Measurements from ENCODE around the gene GFAP. TPM values are rescaled to one million over a fixed set of nuclear protein-coding genes. Genes with fewer than 3 reads are reported as not detected.

Gene GFAP
- total RNA-seq, 2 donors from 2014 or later, result not detected

- ATAC-seq (replicated peaks), result no peak
- no peaks in the 10 kb centered on the region for H3K36me3 Mint-ChIP-seq (ENCODE audit: low read depth)
- no peak overlapping the region for H3K4me3 Mint-ChIP-seq
- H3K4me1 Mint-ChIP-seq, result no peaks in the 10 kb centered on the region
- H3K27ac Mint-ChIP-seq, result peak overlapping the region; percentile 44
- no peaks in the 10 kb centered on the region for H3K27me3 Mint-ChIP-seq
- H3K9me3 Mint-ChIP-seq, result no peaks in the 10 kb centered on the region
These were observed 35.9 kb downstream of the GFAP start for GRCh38 chr17:44879376-44879775.

- Mint-ChIP-seq H3K27me3 (no peaks in the 10 kb centered on the region), H3K4me1 (no peaks in the 10 kb centered on the region), H3K36me3 (ENCODE audit: low read depth) (no peaks in the 10 kb centered on the region), H3K27ac (no peak overlapping the region), H3K4me3 (no peak overlapping the region), H3K9me3 (no peaks in the 10 kb centered on the region)
- ATAC-seq (replicated peaks), result no peak
These were observed 36.6 kb downstream of the GFAP start for GRCh38 chr17:44878627-44879221.

- Mint-ChIP-seq H3K4me3 (no peak overlapping the region), H3K27me3 (no peaks in the 10 kb centered on the region), H3K36me3 (ENCODE audit: low read depth) (peaks cover 14% of the 10 kb centered on the region), H3K4me1 (no peaks in the 10 kb centered on the region), H3K9me3 (no peaks in the 10 kb centered on the region), H3K27ac (no peak overlapping the region)
- ATAC-seq (replicated peaks), result no peak
These were observed 38.2 kb downstream of the GFAP start for GRCh38 chr17:44877121-44877520.

- Mint-ChIP-seq H3K27me3 (no peaks in the 10 kb centered on the region), H3K9me3 (no peaks in the 10 kb centered on the region), H3K27ac (no peak overlapping the region), H3K4me1 (no peaks in the 10 kb centered on the region), H3K36me3 (ENCODE audit: low read depth) (peaks cover 26% of the 10 kb centered on the region), H3K4me3 (no peak overlapping the region)
- no peak for ATAC-seq (replicated peaks)
These were observed 39.5 kb downstream of the GFAP start for GRCh38 chr17:44875761-44876160.

- H3K27me3 Mint-ChIP-seq, result no peaks in the 10 kb centered on the region
- no peaks in the 10 kb centered on the region for H3K9me3 Mint-ChIP-seq
- no peak overlapping the region for H3K27ac Mint-ChIP-seq
- no peak overlapping the region for H3K4me3 Mint-ChIP-seq
- no peak for ATAC-seq (replicated peaks)
- no peaks in the 10 kb centered on the region for H3K4me1 Mint-ChIP-seq
- H3K36me3 Mint-ChIP-seq (ENCODE audit: low read depth), result peaks cover 61% of the 10 kb centered on the region
These were observed 43.0 kb downstream of the GFAP start for GRCh38 chr17:44872131-44872768.

GRCh38 chr17:44871556-44871955, 43.7 kb downstream of the GFAP start:
- Mint-ChIP-seq H3K36me3 (ENCODE audit: low read depth) (peaks cover 67% of the 10 kb centered on the region), H3K4me3 (no peak overlapping the region), H3K27ac (no peak overlapping the region), H3K4me1 (no peaks in the 10 kb centered on the region), H3K27me3 (no peaks in the 10 kb centered on the region), H3K9me3 (no peaks in the 10 kb centered on the region)
- no peak for ATAC-seq (replicated peaks)

- Mint-ChIP-seq H3K9me3 (no peaks in the 10 kb centered on the region), H3K36me3 (ENCODE audit: low read depth) (peaks cover 95% of the 10 kb centered on the region), H3K27me3 (no peaks in the 10 kb centered on the region), H3K4me1 (no peaks in the 10 kb centered on the region), H3K4me3 (no peak overlapping the region), H3K27ac (no peak overlapping the region)
- ATAC-seq (replicated peaks), result no peak
These were observed 47.5 kb downstream of the GFAP start for GRCh38 chr17:44867841-44868240.

- no peaks in the 10 kb centered on the region for H3K9me3 Mint-ChIP-seq
- no peaks in the 10 kb centered on the region for H3K27me3 Mint-ChIP-seq
- peaks cover 95% of the 10 kb centered on the region for H3K36me3 Mint-ChIP-seq (ENCODE audit: low read depth)
- ATAC-seq (replicated peaks), result no peak
- no peaks in the 10 kb centered on the region for H3K4me1 Mint-ChIP-seq
- H3K4me3 Mint-ChIP-seq, result no peak overlapping the region
- H3K27ac Mint-ChIP-seq, result no peak overlapping the region
These were observed 49.4 kb downstream of the GFAP start for GRCh38 chr17:44865931-44866330.

GRCh38 chr17:44865231-44865660, 50.1 kb downstream of the GFAP start:
- ATAC-seq (replicated peaks), result peak; percentile 56
- H3K36me3 Mint-ChIP-seq (ENCODE audit: low read depth), result peaks cover 96% of the 10 kb centered on the region
- H3K4me1 Mint-ChIP-seq, result no peaks in the 10 kb centered on the region

GRCh38 chr17:44864831-44865230, 50.5 kb downstream of the GFAP start:
- H3K36me3 Mint-ChIP-seq (ENCODE audit: low read depth), result peaks cover 96% of the 10 kb centered on the region
- H3K4me3 Mint-ChIP-seq, result no peak overlapping the region
- H3K27ac Mint-ChIP-seq, result no peak overlapping the region
- H3K4me1 Mint-ChIP-seq, result no peaks in the 10 kb centered on the region
- H3K27me3 Mint-ChIP-seq, result no peaks in the 10 kb centered on the region
- H3K9me3 Mint-ChIP-seq, result no peaks in the 10 kb centered on the region
- peak; percentile 3 for ATAC-seq (replicated peaks)

More at GRCh38 chr17:44865231-44865660, 50.1 kb downstream of the GFAP start:
- Mint-ChIP-seq H3K27ac (no peak overlapping the region), H3K4me3 (no peak overlapping the region), H3K27me3 (no peaks in the 10 kb centered on the region), H3K9me3 (no peaks in the 10 kb centered on the region)

- H3K4me3 Mint-ChIP-seq, result no peak overlapping the region
- ATAC-seq (replicated peaks), result no peak
- H3K27me3 Mint-ChIP-seq, result no peaks in the 10 kb centered on the region
- no peak overlapping the region for H3K27ac Mint-ChIP-seq
- no peaks in the 10 kb centered on the region for H3K9me3 Mint-ChIP-seq
- peaks cover 96% of the 10 kb centered on the region for H3K36me3 Mint-ChIP-seq (ENCODE audit: low read depth)
- H3K4me1 Mint-ChIP-seq, result no peaks in the 10 kb centered on the region
These were observed 52.0 kb downstream of the GFAP start for GRCh38 chr17:44863061-44863918.

GRCh38 chr17:44862278-44862914, 52.9 kb downstream of the GFAP start:
- no peaks in the 10 kb centered on the region for H3K9me3 Mint-ChIP-seq
- H3K36me3 Mint-ChIP-seq (ENCODE audit: low read depth), result peaks cover 96% of the 10 kb centered on the region
- no peaks in the 10 kb centered on the region for H3K4me1 Mint-ChIP-seq
- ATAC-seq (replicated peaks), result no peak
- no peak overlapping the region for H3K4me3 Mint-ChIP-seq
- H3K27me3 Mint-ChIP-seq, result no peaks in the 10 kb centered on the region
- no peak overlapping the region for H3K27ac Mint-ChIP-seq

- Mint-ChIP-seq H3K27ac (peak overlapping the region; percentile 28), H3K36me3 (ENCODE audit: low read depth) (peaks cover 99% of the 10 kb centered on the region), H3K4me1 (no peaks in the 10 kb centered on the region), H3K9me3 (no peaks in the 10 kb centered on the region), H3K27me3 (no peaks in the 10 kb centered on the region), H3K4me3 (no peak overlapping the region)
- no peak for ATAC-seq (replicated peaks)
These were observed 55.6 kb downstream of the GFAP start for GRCh38 chr17:44859701-44860100.

GRCh38 chr17:44854192-44854591, 61.1 kb downstream of the GFAP start:
- Mint-ChIP-seq H3K27ac (no peak overlapping the region), H3K4me1 (no peaks in the 10 kb centered on the region), H3K27me3 (no peaks in the 10 kb centered on the region), H3K4me3 (no peak overlapping the region), H3K9me3 (no peaks in the 10 kb centered on the region), H3K36me3 (ENCODE audit: low read depth) (peaks cover 95% of the 10 kb centered on the region)
- ATAC-seq (replicated peaks), result no peak
